PC-9 (cell line): ENCODE measurements around the gene DEPDC4. TPM values are rescaled to one million over a fixed set of nuclear protein-coding genes. Genes with fewer than 3 reads are reported as not detected.
"Not testable (repeated sequence)": the region's sequence is repeated elsewhere in the genome, so short reads cannot be mapped to it uniquely, and the experiment has no call there.

Source experiments
- BruUV-seq: library from RNA; stranded (reverse); fragments of 400-500 nt; replicated peaks from 2 replicates; lab custom pipeline; 2021; lab: Mats Ljungman, UMichigan
- CTCF ChIA-PET: fragments of 300-600 bp; sonication (Branson Sonifier 250); formaldehyde crosslinking; loops from one replicate; lab custom pipeline; 2022; ENCODE audit warnings: antibody characterized with exemption; lab: Charles Lee
- POLR2A ChIA-PET: fragments of 300-600 bp; sonication (Branson Sonifier 250); formaldehyde crosslinking; loops from one replicate; lab custom pipeline; 2022; ENCODE audit warnings: antibody characterized with exemption; ENCODE audit not compliant: unreplicated experiment; lab: Charles Lee
- DNase-seq, 2 experiments: peaks; one replicate each; pipeline versions ENCODE4 v3.0.0 to v3.0.0-alpha.2; 2015 to 2022; ENCODE audit warnings: mixed read lengths in 1 of 2
- H2AFZ ChIP-seq: fragments of 200-600 bp; sonication (generic); 2 replicates; pipeline ENCODE4 v1.8.1; 2017; ENCODE audit warnings: antibody characterized with exemption
- H3F3A ChIP-seq: fragments of 200-600 bp; sonication (generic); 2 replicates; pipeline ENCODE4 v1.8.1; 2017; ENCODE audit warnings: antibody characterized with exemption, mild to moderate bottlenecking, low read depth; ENCODE audit not compliant: insufficient read depth
- H3K27ac ChIP-seq: fragments of 200-600 bp; sonication (generic); 2 replicates; pipeline ENCODE4 v1.6.1; 2016; ENCODE audit warnings: mixed run types
- H3K27me3 ChIP-seq: fragments of 200-600 bp; sonication (generic); 2 replicates; pipeline ENCODE4 v1.6.1; 2016; ENCODE audit warnings: low read depth, mixed run types; ENCODE audit not compliant: insufficient read depth
- H3K36me3 ChIP-seq: fragments of 200-600 bp; sonication (generic); 2 replicates; pipeline ENCODE4 v1.6.1; 2016; ENCODE audit warnings: low read depth, mixed run types
- H3K4me1 ChIP-seq: fragments of 200-600 bp; sonication (generic); replicated peaks from 2 replicates; pipeline ENCODE4 v1.6.1; 2016; ENCODE audit warnings: mixed run types; ENCODE audit not compliant: insufficient read depth
- H3K4me2 ChIP-seq: fragments of 200-600 bp; sonication (generic); 2 replicates; pipeline ENCODE4 v1.6.1; 2017; ENCODE audit warnings: mixed run types
- H3K4me3 ChIP-seq: fragments of 200-600 bp; sonication (generic); 2 replicates; pipeline ENCODE4 v1.6.1; 2016; ENCODE audit warnings: mixed run types
- H3K79me2 ChIP-seq: fragments of 200-600 bp; sonication (generic); 2 replicates; pipeline ENCODE4 v1.6.1; 2017; ENCODE audit warnings: low read depth, mixed run types
- H3K9me2 ChIP-seq: fragments of 200-600 bp; sonication (generic); 2 replicates; pipeline ENCODE4 v1.8.1; 2017; ENCODE audit warnings: mild to moderate bottlenecking; ENCODE audit not compliant: insufficient read depth
- H3K9me3 ChIP-seq: fragments of 200-600 bp; sonication (generic); 2 replicates; pipeline ENCODE4 v1.8.1; 2016; ENCODE audit warnings: low read depth; ENCODE audit not compliant: insufficient read depth
- H4K20me1 ChIP-seq: fragments of 200-600 bp; sonication (generic); 2 replicates; pipeline ENCODE4 v1.8.1; 2017; ENCODE audit not compliant: insufficient read depth
- CTCF ChIP-seq: fragments of 200-600 bp; sonication (generic); conservative IDR thresholded peaks from 2 replicates; pipeline ENCODE4 v1.6.1; 2017; ENCODE audit warnings: mixed run types, antibody characterized with exemption, mild to moderate bottlenecking, moderate library complexity
- EZH2 ChIP-seq: fragments of 200-600 bp; sonication (generic); IDR thresholded peaks from 2 replicates; pipeline ENCODE4 v1.8.0; 2017; ENCODE audit warnings: antibody characterized with exemption, low read depth
- intact Hi-C: fragments of 100-400 bp; cut with micrococcal nuclease; formaldehyde crosslinking; loops from one replicate; pipeline ENCODE4 v1.10.0; 2022; ENCODE audit not compliant: unreplicated experiment
- total RNA-seq: library from RNA; stranded (reverse); gene quantifications from 2 replicates; pipeline ENCODE4 v1.2.3, GENCODE V29; 2021

DEPDC4 gene
- total RNA-seq, 1 experiment from 2014 or later = 1.8 TPM

- no peaks in the 10 kb centered on the region for H4K20me1 ChIP-seq
- ChIA-PET POLR2A (no interaction called here), CTCF (no interaction called here)
- H3F3A ChIP-seq = no peaks in the 10 kb centered on the region
- no peak overlapping the region for H3K27ac ChIP-seq
- no peaks in the 10 kb centered on the region for H3K79me2 ChIP-seq
- H3K4me3 ChIP-seq = no peak overlapping the region
- H2AFZ ChIP-seq = no peak overlapping the region
- no peaks in the 10 kb centered on the region for H3K4me1 ChIP-seq
- no TSS peak for BruUV-seq
- no peak for DNase-seq
- TF ChIP-seq EZH2 = no peak
- no peak for TF ChIP-seq CTCF
- H3K36me3 ChIP-seq = peaks cover 9% of the 10 kb centered on the region; the same call in 1 of the 2 replicates
- H3K27me3 ChIP-seq = no peaks in the 10 kb centered on the region
- no peaks in the 10 kb centered on the region; the same call in 1 of the 2 replicates for H3K9me2 ChIP-seq
- H3K9me3 ChIP-seq = no peaks in the 10 kb centered on the region
- no peak overlapping the region for H3K4me2 ChIP-seq
- intact Hi-C loops = no loop called here
Observed at GRCh38 chr12:100303831-100304230, 37.0 kb upstream of the DEPDC4 start.

- no peaks in the 10 kb centered on the region for H3K9me3 ChIP-seq
- no peak overlapping the region for H2AFZ ChIP-seq
- H3K79me2 ChIP-seq = no peaks in the 10 kb centered on the region
- H3K27ac ChIP-seq = no peak overlapping the region
- TF ChIP-seq EZH2 = no peak
- TF ChIP-seq CTCF = no peak
- H3K9me2 ChIP-seq = no peaks in the 10 kb centered on the region; the same call in 1 of the 2 replicates
- H3F3A ChIP-seq = no peaks in the 10 kb centered on the region
- H3K36me3 ChIP-seq = peaks cover 9% of the 10 kb centered on the region
- no peaks in the 10 kb centered on the region for H3K4me1 ChIP-seq
- CTCF ChIA-PET = interaction anchor here (0.6 kb wide), 1 partner anchor 40 kb away, joined by 3 read pairs; no protein-coding TSS in a partner anchor
- no peak overlapping the region for H3K4me3 ChIP-seq
- H3K4me2 ChIP-seq = no peak overlapping the region
- no peaks in the 10 kb centered on the region for H3K27me3 ChIP-seq
- BruUV-seq = no TSS peak
- no peak for DNase-seq
- POLR2A ChIA-PET = no interaction called here
- H4K20me1 ChIP-seq = no peaks in the 10 kb centered on the region
- intact Hi-C loops = no loop called here
Observed at GRCh38 chr12:100302081-100302480, 35.2 kb upstream of the DEPDC4 start.

- peaks cover 9% of the 10 kb centered on the region for H3K36me3 ChIP-seq
- no peak overlapping the region for H2AFZ ChIP-seq
- TF ChIP-seq EZH2 = no peak
- TF ChIP-seq CTCF = no peak
- no peaks in the 10 kb centered on the region for H3F3A ChIP-seq
- H3K9me3 ChIP-seq = no peaks in the 10 kb centered on the region
- no peaks in the 10 kb centered on the region; the same call in 1 of the 2 replicates for H3K9me2 ChIP-seq
- H4K20me1 ChIP-seq = no peaks in the 10 kb centered on the region
- H3K4me3 ChIP-seq = no peak overlapping the region
- H3K4me2 ChIP-seq = no peak overlapping the region
- ChIA-PET CTCF (no interaction called here), POLR2A (no interaction called here)
- H3K79me2 ChIP-seq = no peaks in the 10 kb centered on the region
- H3K4me1 ChIP-seq = no peaks in the 10 kb centered on the region
- no peak for DNase-seq
- no peaks in the 10 kb centered on the region for H3K27me3 ChIP-seq
- intact Hi-C loops = no loop called here
- no TSS peak for BruUV-seq
- H3K27ac ChIP-seq = no peak overlapping the region
Observed at GRCh38 chr12:100295764-100296555, 29.1 kb upstream of the DEPDC4 start.

DNA sequence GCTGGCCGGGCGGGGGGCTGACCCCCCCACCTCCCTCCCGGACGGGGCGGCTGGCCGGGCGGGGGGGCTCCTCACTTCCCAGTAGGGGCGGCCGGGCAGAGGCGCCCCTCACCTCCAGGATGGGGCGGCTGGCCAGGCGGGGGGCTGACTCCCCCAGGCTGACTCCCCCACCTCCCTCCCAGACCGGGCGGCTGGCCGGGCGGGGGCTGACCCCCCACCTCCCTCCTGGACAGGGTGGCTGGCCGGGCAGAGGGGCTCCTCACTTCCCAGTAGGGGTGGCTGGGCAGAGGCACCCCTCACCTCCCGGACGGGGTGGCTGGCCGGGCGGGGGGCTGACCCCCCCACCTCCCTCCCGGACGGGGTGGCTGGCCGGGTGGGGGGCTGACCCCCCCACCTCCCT lies 27.5 kb upstream of the DEPDC4 start:
- H4K20me1 ChIP-seq, H3K4me1 ChIP-seq, H3K4me3 ChIP-seq, H3K27ac ChIP-seq, DNase-seq, H3K27me3 ChIP-seq, H2AFZ ChIP-seq, H3K79me2 ChIP-seq, H3F3A ChIP-seq, POLR2A ChIA-PET, H3K9me3 ChIP-seq, CTCF ChIA-PET, H3K4me2 ChIP-seq, H3K9me2 ChIP-seq, BruUV-seq, H3K36me3 ChIP-seq, intact Hi-C loops: not testable (repeated sequence)
